ENCODE data around the gene TRIM24.

- TF ChIP-seq CTCF (IDR thresholded peaks at IDR 0.05; ENCODE audit: low read length) (no peak), EZH2 (optimal IDR thresholded peaks at IDR 0.05; ENCODE audit: low read depth, low read length) (no peak), EZH2phosphoT487 (IDR thresholded peaks at IDR 0.05; ENCODE audit: low read length) (no peak)
These were observed 121.0 kb downstream of the TRIM24 start for GRCh38 chr7:138581065-138581464.

Data from MM.1S (cell line).